GM12875 (cell line): ENCODE measurements around the gene VPS18.

Source experiments
- H3K4me3 ChIP-seq: one replicate; pipeline ENCODE4 v1.5.1; 2011; ENCODE audit warnings: low read depth, low read length, control low read depth
- TF ChIP-seq, protein P1 (sequence below): IDR thresholded peaks from 2 replicates; pipeline ENCODE4 v1.5.1; 2011; ENCODE audit warnings: low read depth, mild to moderate bottlenecking, control low read depth, inconsistent platforms, low read length, moderate library complexity, borderline replicate concordance; ENCODE audit not compliant: insufficient read depth

VPS18 gene

DNA sequence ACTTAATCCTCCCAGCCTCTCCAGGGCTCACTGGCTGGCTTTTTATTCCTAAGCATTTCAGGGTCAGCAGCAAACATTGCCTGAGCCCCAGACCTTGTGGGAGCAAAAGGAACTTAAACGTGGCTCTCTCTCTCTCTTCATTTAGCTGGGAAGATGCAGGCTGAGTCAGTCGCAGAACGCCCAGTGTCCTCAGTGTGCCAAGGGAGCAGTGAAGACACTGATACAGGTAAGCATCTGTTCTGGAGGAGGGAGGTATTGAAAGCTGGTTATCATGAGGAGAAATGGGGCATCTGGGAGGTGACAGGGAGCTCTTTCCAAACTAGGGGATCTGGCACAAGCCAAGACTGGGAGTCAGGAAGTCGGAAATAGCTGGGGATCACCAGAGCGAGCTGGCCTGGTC is 24.6 kb upstream of the VPS18 start:
- TF ChIP-seq, protein P1, sequence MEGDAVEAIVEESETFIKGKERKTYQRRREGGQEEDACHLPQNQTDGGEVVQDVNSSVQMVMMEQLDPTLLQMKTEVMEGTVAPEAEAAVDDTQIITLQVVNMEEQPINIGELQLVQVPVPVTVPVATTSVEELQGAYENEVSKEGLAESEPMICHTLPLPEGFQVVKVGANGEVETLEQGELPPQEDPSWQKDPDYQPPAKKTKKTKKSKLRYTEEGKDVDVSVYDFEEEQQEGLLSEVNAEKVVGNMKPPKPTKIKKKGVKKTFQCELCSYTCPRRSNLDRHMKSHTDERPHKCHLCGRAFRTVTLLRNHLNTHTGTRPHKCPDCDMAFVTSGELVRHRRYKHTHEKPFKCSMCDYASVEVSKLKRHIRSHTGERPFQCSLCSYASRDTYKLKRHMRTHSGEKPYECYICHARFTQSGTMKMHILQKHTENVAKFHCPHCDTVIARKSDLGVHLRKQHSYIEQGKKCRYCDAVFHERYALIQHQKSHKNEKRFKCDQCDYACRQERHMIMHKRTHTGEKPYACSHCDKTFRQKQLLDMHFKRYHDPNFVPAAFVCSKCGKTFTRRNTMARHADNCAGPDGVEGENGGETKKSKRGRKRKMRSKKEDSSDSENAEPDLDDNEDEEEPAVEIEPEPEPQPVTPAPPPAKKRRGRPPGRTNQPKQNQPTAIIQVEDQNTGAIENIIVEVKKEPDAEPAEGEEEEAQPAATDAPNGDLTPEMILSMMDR, result no peak

DNA sequence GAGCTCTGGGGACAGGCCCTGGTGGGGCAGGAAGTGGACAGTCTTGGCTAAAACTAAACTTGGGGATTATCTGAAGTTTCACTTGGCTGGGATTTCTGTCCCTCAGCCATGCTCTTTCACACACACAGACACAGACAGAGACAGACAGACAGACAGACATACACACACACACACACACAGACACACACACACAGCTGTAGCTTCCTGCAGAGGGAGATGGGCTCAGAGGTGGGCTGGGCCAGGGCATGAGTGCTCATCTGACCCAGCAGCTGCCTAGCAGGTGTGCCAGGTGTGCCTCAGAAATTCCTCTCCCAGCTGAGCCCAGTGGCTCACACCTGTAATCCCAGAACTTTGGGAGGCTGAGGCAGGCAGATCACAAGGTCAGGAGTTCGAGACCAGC is 23.5 kb upstream of the VPS18 start:
- H3K4me3 ChIP-seq, result no peak overlapping the region
- TF ChIP-seq, protein P1, result no peak

More for the DNA sequence above, 24.6 kb upstream of the VPS18 start:
- no peak overlapping the region for H3K4me3 ChIP-seq

DNA sequence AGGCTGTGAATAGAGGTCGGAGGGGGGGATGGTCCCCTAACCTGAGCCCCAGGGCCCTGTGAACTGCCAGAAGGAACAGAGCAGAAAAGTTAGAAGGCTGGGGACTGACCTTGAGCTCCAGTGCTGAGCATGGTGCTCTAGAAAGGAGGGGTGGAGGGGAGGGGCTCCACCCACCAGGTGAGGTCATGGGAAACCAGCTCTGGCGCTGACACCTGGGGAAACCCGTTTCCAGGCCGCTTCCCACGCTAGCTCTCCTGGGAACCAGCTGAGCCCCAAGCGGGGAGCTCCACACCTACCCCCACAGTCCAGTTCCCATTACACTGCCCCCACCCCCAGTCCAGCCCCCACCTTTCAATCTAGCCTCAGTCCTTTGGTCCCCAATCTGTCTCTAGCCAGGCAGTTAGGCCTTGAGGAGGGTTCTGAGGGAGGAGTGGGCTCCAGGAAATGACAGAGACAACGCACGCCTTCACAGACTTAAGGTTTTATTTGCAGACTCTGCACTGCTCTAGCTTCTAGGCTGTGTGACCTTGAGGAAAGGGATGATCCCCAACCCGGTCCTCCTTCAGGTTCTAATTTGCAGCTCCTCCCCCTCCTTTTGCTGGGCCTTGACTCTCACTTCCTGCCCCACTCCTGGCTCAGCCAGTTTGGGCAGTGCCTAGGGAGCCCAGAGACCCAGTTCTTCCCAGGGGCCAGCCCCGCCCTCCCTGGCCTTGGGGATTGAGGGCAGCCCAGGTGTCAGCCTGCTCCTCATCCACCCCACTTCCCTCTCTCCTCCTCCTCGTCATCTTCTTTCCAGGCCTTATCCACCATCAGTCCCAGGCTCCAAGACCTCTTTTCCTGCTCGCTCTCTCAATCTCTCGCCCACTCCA is 22.3 kb upstream of the VPS18 start:
- TF ChIP-seq, protein P1, result no peak
- H3K4me3 ChIP-seq, result no peak overlapping the region

DNA sequence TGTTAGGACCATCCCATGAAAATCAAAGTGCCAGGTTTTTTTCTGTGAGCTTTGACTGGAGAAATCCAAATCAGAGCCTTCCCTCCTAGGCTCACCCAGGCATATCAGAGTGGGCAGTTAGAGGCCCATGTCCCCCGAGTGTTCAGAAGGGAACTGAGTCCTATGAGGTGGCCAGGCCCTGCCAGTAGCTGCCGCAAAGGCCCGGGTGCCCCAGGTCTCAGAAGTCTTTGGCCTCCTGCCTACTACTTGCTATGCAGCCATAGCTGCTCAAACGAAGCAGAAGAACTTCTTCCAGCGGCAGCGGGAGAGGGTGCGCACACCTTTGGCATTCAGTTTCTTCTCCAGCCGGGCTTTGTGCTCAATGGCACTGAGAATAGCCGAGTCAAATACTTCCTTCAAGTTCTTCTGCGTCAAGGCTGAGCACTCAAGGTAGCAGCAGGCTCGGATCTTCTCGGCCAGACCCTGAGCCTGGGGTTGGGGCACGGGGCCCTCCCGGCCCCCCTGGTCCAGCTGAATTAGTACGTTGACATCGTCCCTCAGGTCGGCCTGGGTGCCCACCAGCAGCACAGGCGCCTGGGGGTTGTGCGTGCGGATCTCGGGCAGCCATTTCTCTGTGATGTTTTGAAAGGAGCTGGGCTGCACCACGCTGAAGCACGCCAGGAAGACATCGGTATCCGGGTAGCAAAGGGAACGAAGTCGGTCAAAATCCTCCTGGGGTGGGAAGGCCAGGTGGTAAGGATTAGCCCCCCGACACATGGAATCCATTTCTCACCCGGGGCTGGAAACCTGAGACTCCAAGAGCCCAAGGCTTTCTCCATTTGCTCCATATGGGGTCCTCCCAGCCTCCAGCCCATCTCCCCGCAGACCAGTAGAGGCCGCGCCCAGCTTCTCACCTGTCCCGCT is 21.2 kb upstream of the VPS18 start:
- H3K4me3 ChIP-seq, result peak overlapping the region; percentile 68
- TF ChIP-seq, protein P1, result no peak

DNA sequence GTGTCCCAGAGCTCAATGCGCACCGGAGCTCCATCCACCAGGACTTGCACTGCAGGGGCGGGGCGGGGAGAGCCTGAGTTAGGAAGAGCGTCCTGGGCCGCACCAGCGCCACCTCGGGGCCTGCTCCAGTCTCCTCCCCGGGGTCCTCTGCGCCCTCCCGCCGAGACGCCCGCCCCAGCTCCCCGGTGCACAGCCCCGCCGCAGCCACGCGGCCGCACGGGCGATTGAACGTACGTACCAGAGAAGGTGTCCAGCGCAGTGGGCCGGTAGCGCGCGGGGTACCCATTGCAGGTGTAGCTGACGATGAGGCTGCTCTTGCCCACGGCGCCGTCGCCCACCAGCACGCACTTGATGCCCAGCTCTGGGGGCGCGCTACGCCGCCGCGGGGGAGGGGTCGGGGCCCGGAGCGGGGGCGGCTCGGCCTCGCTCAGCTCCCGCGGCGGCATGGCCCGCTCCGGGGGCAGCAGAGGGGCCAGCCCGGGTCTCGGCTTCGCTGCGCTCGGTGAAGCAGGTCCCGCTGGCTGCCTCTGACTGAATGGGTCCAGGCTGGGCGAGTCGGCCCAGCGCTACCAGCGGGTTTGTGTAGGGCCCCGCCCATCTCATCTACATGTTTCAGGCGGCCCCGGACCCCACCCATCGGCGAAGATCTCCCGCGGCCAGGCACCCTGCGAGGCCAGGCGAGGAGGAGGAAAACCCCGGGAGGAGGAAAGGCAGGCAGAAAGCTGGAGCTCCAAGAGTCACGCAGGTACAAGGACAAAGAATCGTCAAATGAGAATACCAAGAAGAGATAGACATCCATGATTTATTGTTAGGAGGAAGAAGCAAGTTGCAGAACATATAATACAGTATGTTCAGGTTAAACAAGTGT is 20.3 kb upstream of the VPS18 start, which contains the start of gene RHOV:
Gene RHOV, minus strand, starts transcription at position 541 of the 868 bp plus-strand sequence. Its CDS starts 95 bp downstream, at position 446.
- TF ChIP-seq, protein P1, result peak; percentile 55
- peak within 1 kb of the TSS; percentile 68 for H3K4me3 ChIP-seq

DNA sequence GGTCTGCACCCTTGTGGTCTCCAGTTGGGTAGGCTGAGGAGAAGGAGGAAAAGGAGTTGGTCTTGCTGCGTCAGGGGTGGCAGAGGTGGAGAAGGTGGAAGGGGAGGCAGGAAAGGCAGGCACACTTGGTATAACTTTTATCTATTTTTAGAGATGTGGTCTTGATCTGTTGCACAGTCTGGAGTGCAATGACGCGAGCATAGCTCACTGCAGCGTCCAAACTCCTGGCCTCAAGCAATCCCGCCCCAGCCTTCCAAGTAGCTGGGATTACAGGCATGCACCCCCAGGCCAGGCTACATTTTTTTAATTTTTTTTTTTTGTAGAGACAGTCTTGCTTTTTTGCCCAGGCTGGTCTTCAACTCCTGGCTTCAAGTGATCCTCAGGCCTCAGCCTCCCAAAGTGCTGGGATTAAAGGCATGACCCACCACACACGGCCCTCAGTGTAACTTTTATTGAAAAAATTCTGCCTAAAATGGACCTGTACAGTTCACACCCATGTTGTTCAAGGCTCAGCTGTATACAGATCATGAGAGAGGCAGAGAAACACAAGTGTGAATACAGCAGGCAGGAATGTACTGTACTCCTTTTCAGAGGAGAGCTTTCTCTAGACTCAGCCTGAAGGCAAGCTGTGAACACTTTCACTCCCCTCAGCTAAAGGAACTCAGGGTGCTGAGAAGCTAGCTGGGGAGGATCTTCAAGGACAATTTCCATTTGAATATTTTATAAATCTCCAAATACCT is 18.1 kb upstream of the VPS18 start:
- H3K4me3 ChIP-seq, result no peak overlapping the region
- TF ChIP-seq, protein P1, result no peak
